ENCODE measurements around the gene CHD2.
"Not testable (repeated sequence)": the region's sequence is repeated elsewhere in the genome, so short reads cannot be mapped to it uniquely, and the experiment has no call there.

CHD2 gene

GRCh38 chr15:93049914-93050578 is 149.9 kb downstream of the CHD2 start:
- DNase-seq (ENCODE audit: low read depth) = no peak

- no peak for DNase-seq (ENCODE audit: low read depth)
Measured at GRCh38 chr15:93050648-93051047, 150.5 kb downstream of the CHD2 start.

GRCh38 chr15:93051236-93052089 is 151.3 kb downstream of the CHD2 start:
- no peak for DNase-seq (ENCODE audit: low read depth)

GRCh38 chr15:93052090-93052879 is 152.2 kb downstream of the CHD2 start:
- no peak for DNase-seq (ENCODE audit: low read depth)

GRCh38 chr15:93055211-93055610 is 155.1 kb downstream of the CHD2 start:
- no peak for DNase-seq (ENCODE audit: low read depth)

- DNase-seq (ENCODE audit: low read depth) = no peak
Measured at GRCh38 chr15:93056836-93057235, 156.7 kb downstream of the CHD2 start.

GRCh38 chr15:93057618-93058017 is 157.5 kb downstream of the CHD2 start:
- DNase-seq (ENCODE audit: low read depth) = no peak

GRCh38 chr15:93058128-93058527 is 158.0 kb downstream of the CHD2 start:
- no peak for DNase-seq (ENCODE audit: low read depth)

- no peak for DNase-seq (ENCODE audit: low read depth)
Measured at GRCh38 chr15:93058904-93059427, 158.8 kb downstream of the CHD2 start.

GRCh38 chr15:93059442-93059841 is 159.3 kb downstream of the CHD2 start:
- no peak for DNase-seq (ENCODE audit: low read depth)

GRCh38 chr15:93060336-93061248 is 160.5 kb downstream of the CHD2 start:
- no peak for DNase-seq (ENCODE audit: low read depth)

GRCh38 chr15:93062628-93063261 is 162.6 kb downstream of the CHD2 start:
- DNase-seq (ENCODE audit: low read depth) = not testable (repeated sequence)

- DNase-seq (ENCODE audit: low read depth) = no peak
Measured at GRCh38 chr15:93063262-93063671, 163.1 kb downstream of the CHD2 start.

GRCh38 chr15:93063796-93064690 is 163.9 kb downstream of the CHD2 start:
- DNase-seq (ENCODE audit: low read depth) = no peak

GRCh38 chr15:93065641-93066045 is 165.5 kb downstream of the CHD2 start:
- no peak for DNase-seq (ENCODE audit: low read depth)

- DNase-seq (ENCODE audit: low read depth) = no peak
Measured at GRCh38 chr15:93066224-93066681, 166.1 kb downstream of the CHD2 start.

GRCh38 chr15:93066834-93067648 is 166.9 kb downstream of the CHD2 start:
- no peak for DNase-seq (ENCODE audit: low read depth)

GRCh38 chr15:93067649-93068085 is 167.5 kb downstream of the CHD2 start:
- DNase-seq (ENCODE audit: low read depth) = no peak
